CD4-positive, alpha-beta T cell treated with Interleukin-6 at 100 ng/mL for 8 hours (primary cell): ENCODE results near the gene GALNT18.

Experiments used
- DNase-seq: peaks from one replicate; pipeline ENCODE4 v3.0.0-alpha.2; 2020; ENCODE audit warnings: mixed read lengths, low spot score

The GALNT18 gene

GRCh38 chr11:11236498-11237059 is 385.2 kb downstream of the GALNT18 start:
- DNase-seq = no peak

GRCh38 chr11:11231763-11232162 is 390.0 kb downstream of the GALNT18 start:
- no peak for DNase-seq

GRCh38 chr11:11230802-11231562 is 390.8 kb downstream of the GALNT18 start:
- no peak for DNase-seq

GRCh38 chr11:11230087-11230486 is 391.7 kb downstream of the GALNT18 start:
- DNase-seq = no peak

- no peak for DNase-seq
Measured at GRCh38 chr11:11229647-11230046, 392.2 kb downstream of the GALNT18 start.

- no peak for DNase-seq
Measured at GRCh38 chr11:11227296-11228085, 394.3 kb downstream of the GALNT18 start.
